HCT116 (cell line): ENCODE results near the gene EMSY. TPM values are rescaled to one million over a fixed set of nuclear protein-coding genes. Genes with fewer than 3 reads are reported as not detected.

Source experiments
- ATAC-seq: fragments of 200-7000 bp; cut with Tn5 transposase; 2 replicates; pipeline ENCODE4 v1.9.1; 2020; ENCODE audit warnings: mild to moderate bottlenecking, moderate library complexity
- BruUV-seq: library from RNA; stranded (reverse); fragments of 400-500 nt; replicated peaks from 2 replicates; lab custom pipeline; 2021; lab: Mats Ljungman, UMichigan
- CTCF ChIA-PET: fragments of 300-600 bp; sonication (Branson Sonifier 250); formaldehyde crosslinking; loops from one replicate; lab custom pipeline; 2021; ENCODE audit warnings: antibody characterized with exemption; lab: Charles Lee
- POLR2A ChIA-PET: fragments of 300-600, 350-600 bp; sonication (Branson Sonifier 250); formaldehyde crosslinking; loops from one replicate; lab custom pipeline; 2021; ENCODE audit warnings: antibody characterized with exemption; lab: Charles Lee
- RAD21 ChIA-PET, 2 experiments: fragments of 300-600 bp; sonication (Branson Sonifier 250); formaldehyde crosslinking; loops; one replicate each; lab custom pipeline; 2023; ENCODE audit warnings: low total read pairs in 2 of 2; ENCODE audit not compliant: uncharacterized antibody in 2 of 2, unreplicated experiment in 2 of 2, low non-redundant PET in 1 of 2; lab: Charles Lee
- DNase-seq: peaks from one replicate; pipeline ENCODE4 v3.0.0-alpha.2; 2010; ENCODE audit warnings: low read depth, low spot score
- H2AFZ ChIP-seq: fragments of 200-600 bp; shearing (Covaris generic), sonication (generic); 2 replicates; pipeline ENCODE4 v1.6.1; 2017; ENCODE audit warnings: low read depth, mixed run types, mixed read lengths, antibody characterized with exemption, low read length; ENCODE audit not compliant: poor library complexity, severe bottlenecking
- H3K27ac ChIP-seq: 2 replicates; pipeline ENCODE4 v1.5.1; 2012; ENCODE audit warnings: low read depth, low read length
- H3K27me3 ChIP-seq: fragments of 200-600 bp; sonication (generic); 2 replicates; pipeline ENCODE4 v1.6.1; 2016; ENCODE audit warnings: mixed run types, low read length, mixed read lengths; ENCODE audit not compliant: insufficient read depth
- H3K36me3 ChIP-seq, 2 experiments: fragments of 200-500 bp in 1 of 2; fragments of 200-600 bp in 1 of 2; sonication (Bioruptor generic) in 1 of 2; sonication (generic) in 1 of 2; 2 replicates each; pipeline versions ENCODE4 v1.5.1 to v1.6.1; 2014 to 2016; ENCODE audit warnings: low read length in 2 of 2, inconsistent platforms in 1 of 2, mixed read lengths in 1 of 2, mixed run types in 1 of 2; ENCODE audit not compliant: insufficient read depth in 2 of 2, control insufficient read depth in 1 of 2
- H3K4me1 ChIP-seq, 2 experiments: fragments of 200-600 bp in 1 of 2; sonication (generic) in 1 of 2; 2 replicates each; pipeline versions ENCODE4 v1.5.1 to v1.6.1; 2012 to 2017; ENCODE audit warnings: low read length in 2 of 2, inconsistent platforms in 1 of 2, mild to moderate bottlenecking in 1 of 2, mixed read lengths in 1 of 2, mixed run types in 1 of 2, moderate library complexity in 1 of 2; ENCODE audit not compliant: insufficient read depth in 2 of 2, control insufficient read depth in 1 of 2
- H3K4me2 ChIP-seq: fragments of 200-600 bp; sonication (generic); 2 replicates; pipeline ENCODE4 v1.6.1; 2017; ENCODE audit warnings: mixed run types, low read length, mixed read lengths
- H3K4me3 ChIP-seq, 2 experiments: fragments of 200-600 bp in 1 of 2; sonication (generic) in 1 of 2; replicated peaks in 1 of 2; 2 replicates each; pipeline ENCODE4 v1.5.1; 2011 to 2016; ENCODE audit warnings: low read length in 2 of 2, control low read depth in 1 of 2, low read depth in 1 of 2, mild to moderate bottlenecking in 1 of 2, mixed read lengths in 1 of 2, mixed run types in 1 of 2
- H3K79me2 ChIP-seq: fragments of 200-600 bp; sonication (generic); 2 replicates; pipeline ENCODE4 v1.6.1; 2017; ENCODE audit warnings: mild to moderate bottlenecking, mixed run types, low read length, moderate library complexity, mixed read lengths; ENCODE audit not compliant: insufficient read depth
- H3K9ac ChIP-seq: fragments of 200-600 bp; sonication (generic); 2 replicates; pipeline ENCODE4 v1.6.1; 2016; ENCODE audit warnings: low read length, mixed read lengths
- H3K9me2 ChIP-seq: fragments of 200-600 bp; sonication (generic), shearing (Covaris generic); 2 replicates; pipeline ENCODE4 v1.6.1; 2017; ENCODE audit warnings: mixed run types, mild to moderate bottlenecking, moderate library complexity; ENCODE audit not compliant: insufficient read depth
- H3K9me3 ChIP-seq, 2 experiments: fragments of 200-500 bp in 1 of 2; fragments of 200-600 bp in 1 of 2; sonication (Bioruptor generic) in 1 of 2; sonication (generic) in 1 of 2; 2 replicates each; pipeline ENCODE4 v1.6.1; 2014 to 2017; ENCODE audit warnings: low read length in 2 of 2, mixed read lengths in 2 of 2, inconsistent platforms in 1 of 2, low read depth in 1 of 2, mild to moderate bottlenecking in 1 of 2, mixed run types in 1 of 2, moderate library complexity in 1 of 2; ENCODE audit not compliant: control insufficient read depth in 1 of 2, insufficient read depth in 1 of 2
- H4K20me1 ChIP-seq: fragments of 200-600 bp; sonication (generic), shearing (Covaris generic); 2 replicates; pipeline ENCODE4 v1.6.1; 2017; ENCODE audit warnings: mixed run types, mild to moderate bottlenecking, moderate library complexity; ENCODE audit not compliant: insufficient read depth
- EGR1 ChIP-seq: IDR thresholded peaks from 2 replicates; pipeline ENCODE4 v1.6.1; 2012; ENCODE audit warnings: low read depth
- EZH2phosphoT487 ChIP-seq: fragments of 200-600 bp; IDR thresholded peaks from 2 replicates; pipeline ENCODE4 v1.6.1; 2018; ENCODE audit warnings: antibody characterized with exemption, borderline replicate concordance
- MAX ChIP-seq: IDR thresholded peaks from 2 replicates; pipeline ENCODE4 v1.6.1; 2012
- POLR2AphosphoS5 ChIP-seq: IDR thresholded peaks from 2 replicates; pipeline ENCODE4 v1.6.1; 2011; ENCODE audit warnings: mild to moderate bottlenecking, low read depth, low read length, moderate library complexity
- REST ChIP-seq: IDR thresholded peaks from 2 replicates; pipeline ENCODE4 v1.6.1; 2012; ENCODE audit warnings: low read depth
- SIN3A ChIP-seq: IDR thresholded peaks from 2 replicates; pipeline ENCODE4 v1.6.1; 2012; ENCODE audit warnings: low read depth
- YY1 ChIP-seq: IDR thresholded peaks from 2 replicates; pipeline ENCODE4 v1.6.1; 2011; ENCODE audit warnings: low read length, low read depth, moderate library complexity, mild to moderate bottlenecking; ENCODE audit not compliant: insufficient replicate concordance; ENCODE audit errors: extremely low read depth
- ZFX ChIP-seq: fragments of 450-650 bp; IDR thresholded peaks from 2 replicates; pipeline ENCODE4 v1.6.1; 2017
- intact Hi-C: fragments of 100-400 bp; cut with micrococcal nuclease; formaldehyde crosslinking; loops from 2 replicates; pipeline ENCODE4 v1.10.0; 2022
- total RNA-seq: library from RNA; stranded (reverse); gene quantifications from one replicate; pipeline ENCODE4 v1.2.1, GENCODE V29; 2021; ENCODE audit not compliant: unreplicated experiment
- TF ChIP-seq, protein P1 (sequence below): IDR thresholded peaks from 2 replicates; pipeline ENCODE4 v1.6.1; 2011; ENCODE audit warnings: mild to moderate bottlenecking, low read length, moderate library complexity; ENCODE audit not compliant: insufficient replicate concordance; ENCODE audit errors: extremely low read depth

Gene EMSY
- total RNA-seq, 1 experiment from 2014 or later = 22.7 TPM

GRCh38 chr11:76495019-76495418, 50.2 kb downstream of the EMSY start:
- TF ChIP-seq EZH2phosphoT487 (no peak), YY1 (no peak), POLR2AphosphoS5 (no peak), EGR1 (no peak), MAX (no peak), ZFX (no peak), REST (no peak), SIN3A (no peak)
- TF ChIP-seq, protein P1, sequence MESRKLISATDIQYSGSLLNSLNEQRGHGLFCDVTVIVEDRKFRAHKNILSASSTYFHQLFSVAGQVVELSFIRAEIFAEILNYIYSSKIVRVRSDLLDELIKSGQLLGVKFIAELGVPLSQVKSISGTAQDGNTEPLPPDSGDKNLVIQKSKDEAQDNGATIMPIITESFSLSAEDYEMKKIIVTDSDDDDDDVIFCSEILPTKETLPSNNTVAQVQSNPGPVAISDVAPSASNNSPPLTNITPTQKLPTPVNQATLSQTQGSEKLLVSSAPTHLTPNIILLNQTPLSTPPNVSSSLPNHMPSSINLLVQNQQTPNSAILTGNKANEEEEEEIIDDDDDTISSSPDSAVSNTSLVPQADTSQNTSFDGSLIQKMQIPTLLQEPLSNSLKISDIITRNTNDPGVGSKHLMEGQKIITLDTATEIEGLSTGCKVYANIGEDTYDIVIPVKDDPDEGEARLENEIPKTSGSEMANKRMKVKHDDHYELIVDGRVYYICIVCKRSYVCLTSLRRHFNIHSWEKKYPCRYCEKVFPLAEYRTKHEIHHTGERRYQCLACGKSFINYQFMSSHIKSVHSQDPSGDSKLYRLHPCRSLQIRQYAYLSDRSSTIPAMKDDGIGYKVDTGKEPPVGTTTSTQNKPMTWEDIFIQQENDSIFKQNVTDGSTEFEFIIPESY = no peak
- ChIA-PET RAD21 (no interaction called here), POLR2A (no interaction called here), CTCF (no interaction called here)
- DNase-seq = no peak
- H3K9me3 ChIP-seq = no peaks in the 10 kb centered on the region
- no peak overlapping the region for H3K9ac ChIP-seq
- no TSS peak for BruUV-seq
- no peak overlapping the region for H3K4me3 ChIP-seq
- no peak overlapping the region for H3K27ac ChIP-seq
- H2AFZ ChIP-seq = no peak overlapping the region
- no peaks in the 10 kb centered on the region for H3K9me2 ChIP-seq
- H4K20me1 ChIP-seq = no peaks in the 10 kb centered on the region
- no peak for ATAC-seq
- H3K4me2 ChIP-seq = no peak overlapping the region
- no peaks in the 10 kb centered on the region for H3K27me3 ChIP-seq
- no peaks in the 10 kb centered on the region for H3K4me1 ChIP-seq
- no peaks in the 10 kb centered on the region for H3K79me2 ChIP-seq
- H3K36me3 ChIP-seq = 0 out of 4 replicates have a peak, but pooled peaks cover 0 to 3% of the 10 kb centered on the region in 2 experiments
- intact Hi-C loops = no loop called here
